ENCODE results near the gene NSD1. TPM values are rescaled to one million over a fixed set of nuclear protein-coding genes. Genes with fewer than 3 reads are reported as not detected.
"Not testable (repeated sequence)": the region's sequence is repeated elsewhere in the genome, so short reads cannot be mapped to it uniquely, and the experiment has no call there.

NSD1 gene
- total and polyA plus RNA-seq, 10 of the 15 experiments (the other 5 are each of a cell fraction or from before 2014, with no cell fraction given): 7.0 to 57.9 (median 30.4) TPM

GRCh38 chr5:177146891-177147638 is 13.5 kb downstream of the NSD1 start:
- SMC1A ChIA-PET (ENCODE audit: uncharacterized antibody, unreplicated experiment): no interaction called here
- DNase-seq (ENCODE audit: low read depth, low spot score): no peak
- Histone ChIP-seq H3K4me3 (no peak overlapping the region), H3K36me3 (ENCODE audit: control insufficient read depth in 2 of 2, insufficient read depth in 2 of 2, low read length in 1 of 2) (peaks cover 3 to 9% of the 10 kb centered on the region in 2 experiments; a peak in 3 of 4 replicates), H3K4me2 (ENCODE audit: control insufficient read depth, insufficient read depth) (no peak overlapping the region), H3K4me1 (ENCODE audit: control insufficient read depth, insufficient read depth, low read length) (peaks cover 5% of the 10 kb centered on the region; the same call in 1 of the 2 replicates), H3K27ac (ENCODE audit: control insufficient read depth, insufficient read depth) (no peak overlapping the region), H4K20me1 (ENCODE audit: control insufficient read depth, insufficient read depth) (no peaks in the 10 kb centered on the region), H3K27me3 (replicated peaks in 1 of 2; ENCODE audit: control insufficient read depth in 2 of 2, insufficient read depth in 2 of 2, low read length in 1 of 2) (no peaks in the 10 kb centered on the region), H3K9me3 (replicated peaks; ENCODE audit: control insufficient read depth, insufficient read depth, low read length) (no peaks in the 10 kb centered on the region), H2AFZ (ENCODE audit: control insufficient read depth, low read depth, low read length) (no peak overlapping the region), H3K9ac (ENCODE audit: control insufficient read depth, insufficient read depth, low read length) (no peak overlapping the region), H3K79me2 (ENCODE audit: control insufficient read depth, insufficient read depth, low read length) (peaks cover 15% of the 10 kb centered on the region)
- no peak for TF ChIP-seq FOXK2 (IDR thresholded peaks at IDR 0.05)
- TF ChIP-seq MAX (IDR thresholded peaks at IDR 0.05; ENCODE audit: low read depth, low read length): no peak
- TF ChIP-seq HDAC6 (IDR thresholded peaks at IDR 0.05; ENCODE audit: unreplicated experiment): no peak
- no peak for TF ChIP-seq TCF3 (IDR thresholded peaks at IDR 0.05; ENCODE audit: borderline replicate concordance, insufficient read depth, low read depth, low read length)
- no peak for TF ChIP-seq PAX5 (IDR thresholded peaks at IDR 0.05; ENCODE audit: borderline replicate concordance, low read depth, low read length)
- no peak for TF ChIP-seq MYC (IDR thresholded peaks at IDR 0.05; ENCODE audit: insufficient read depth, insufficient read length, insufficient replicate concordance, low read length, severe bottlenecking)
- no peak for TF ChIP-seq ASH2L (IDR thresholded peaks at IDR 0.05; ENCODE audit: borderline replicate concordance, low read depth)
- no peak for TF ChIP-seq RAD21 (IDR thresholded peaks at IDR 0.05; ENCODE audit: insufficient read depth, low read depth, low read length)
- TF ChIP-seq ATF3 (IDR thresholded peaks at IDR 0.05; ENCODE audit: borderline replicate concordance, extremely low read depth, low read depth, low read length): no peak
- TF ChIP-seq TCF12 (IDR thresholded peaks at IDR 0.05; ENCODE audit: low read depth, low read length): no peak
- no peak for TF ChIP-seq TAF1 (IDR thresholded peaks at IDR 0.05; ENCODE audit: borderline replicate concordance, low read depth, low read length)
- TF ChIP-seq USF2 (IDR thresholded peaks at IDR 0.05; ENCODE audit: borderline replicate concordance, low read depth, low read length): no peak
- no peak for TF ChIP-seq RFX5 (IDR thresholded peaks at IDR 0.05; ENCODE audit: low read depth, low read length)
- no peak for TF ChIP-seq PML (IDR thresholded peaks at IDR 0.05; ENCODE audit: low read length)
- CTCF ChIA-PET: interaction anchor here (0.8 to 2.0 kb wide), 3 partner anchors 11 to 76 kb away, joined by 3 to 6 read pairs (median 4); no protein-coding TSS in a partner anchor
- RAD21 ChIA-PET (ENCODE audit: unreplicated experiment): no interaction called here
- no TSS peak for BruUV-seq (replicated peaks)
- in situ Hi-C loops (cut with MboI): no loop called here
- WGBS (ENCODE audit: insufficient coverage, insufficient replicate concordance, low lambda C conversion rate, missing lambda C conversion rate): 85% methylated on average over 17 of the region's 17 CpGs
- FAIRE-seq: no peak
- POLR2A ChIA-PET: interaction anchor here (0.7 kb wide), 1 partner anchor 87 kb away, joined by 3 read pairs; no protein-coding TSS in a partner anchor
- no peak for ATAC-seq
- intact Hi-C loops (cut with micrococcal nuclease; ENCODE audit: unreplicated experiment): no loop called here

GRCh38 chr5:177150061-177150460 is 16.5 kb downstream of the NSD1 start:
- CTCF ChIA-PET: not testable (repeated sequence)

More at GRCh38 chr5:177150061-177150460, 16.5 kb downstream of the NSD1 start:
- H3K4me1 ChIP-seq (ENCODE audit: control insufficient read depth, insufficient read depth, low read length); H2AFZ ChIP-seq (ENCODE audit: control insufficient read depth, low read depth, low read length); H3K27me3 ChIP-seq (replicated peaks in 1 of 2; ENCODE audit: control insufficient read depth in 2 of 2, insufficient read depth in 2 of 2, low read length in 1 of 2); H3K9me3 ChIP-seq (replicated peaks; ENCODE audit: control insufficient read depth, insufficient read depth, low read length); H3K36me3 ChIP-seq (ENCODE audit: control insufficient read depth in 2 of 2, insufficient read depth in 2 of 2, low read length in 1 of 2); SMC1A ChIA-PET (ENCODE audit: uncharacterized antibody, unreplicated experiment); BruUV-seq (replicated peaks); H3K4me3 ChIP-seq; H3K27ac ChIP-seq (ENCODE audit: control insufficient read depth, insufficient read depth); POLR2A ChIA-PET; in situ Hi-C loops (cut with MboI); FAIRE-seq; ATAC-seq; H4K20me1 ChIP-seq (ENCODE audit: control insufficient read depth, insufficient read depth); intact Hi-C loops (cut with micrococcal nuclease; ENCODE audit: unreplicated experiment); H3K9ac ChIP-seq (ENCODE audit: control insufficient read depth, insufficient read depth, low read length); H3K4me2 ChIP-seq (ENCODE audit: control insufficient read depth, insufficient read depth); DNase-seq (ENCODE audit: low read depth, low spot score); RAD21 ChIA-PET (ENCODE audit: unreplicated experiment): not testable (repeated sequence)
- H3K79me2 ChIP-seq (ENCODE audit: control insufficient read depth, insufficient read depth, low read length): peaks cover 14% of the 10 kb centered on the region
- WGBS (ENCODE audit: insufficient coverage, insufficient replicate concordance, low lambda C conversion rate, missing lambda C conversion rate): 99% methylated on average over 17 of the region's 17 CpGs
